Stimulated activated CD4-positive, alpha-beta T cell treated with anti-CD3 and anti-CD28 coated beads, TNF-alpha, amount 100 ng/mL, for 4 hours (primary cell): Measurements from ENCODE around the gene KCTD16.

ENCODE experiments used
- DNase-seq, 3 experiments: peaks; one replicate each; pipeline ENCODE4 v3.0.0-alpha.2; 2020; ENCODE audit warnings: low read depth in 3 of 3

KCTD16 gene

GRCh38 chr5:144403817-144404420 is 233.2 kb downstream of the KCTD16 start:
- no peak for DNase-seq

GRCh38 chr5:144404672-144405071 is 234.0 kb downstream of the KCTD16 start:
- DNase-seq, result no peak

- DNase-seq, result no peak
Observed at GRCh38 chr5:144405991-144406390, 235.3 kb downstream of the KCTD16 start.

DNA sequence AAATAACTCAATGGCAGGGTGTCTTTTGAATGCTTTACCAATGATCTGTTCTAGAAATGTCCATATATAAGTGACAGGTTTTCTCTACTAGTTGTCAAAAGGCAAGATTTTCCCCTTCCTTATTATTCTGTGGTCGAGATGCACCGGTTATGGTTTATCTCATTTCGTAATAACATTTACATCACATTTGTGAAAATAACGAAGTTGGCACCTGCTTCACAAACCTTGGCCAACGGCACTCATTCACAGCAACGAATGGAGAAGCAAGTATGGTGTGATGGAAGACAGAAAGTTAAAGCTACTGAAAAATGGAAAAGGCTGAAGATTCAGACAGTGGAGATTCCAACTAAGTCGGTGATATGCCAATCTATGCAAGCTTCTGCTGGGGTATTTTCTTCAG is 235.8 kb downstream of the KCTD16 start:
- no peak for DNase-seq

DNA sequence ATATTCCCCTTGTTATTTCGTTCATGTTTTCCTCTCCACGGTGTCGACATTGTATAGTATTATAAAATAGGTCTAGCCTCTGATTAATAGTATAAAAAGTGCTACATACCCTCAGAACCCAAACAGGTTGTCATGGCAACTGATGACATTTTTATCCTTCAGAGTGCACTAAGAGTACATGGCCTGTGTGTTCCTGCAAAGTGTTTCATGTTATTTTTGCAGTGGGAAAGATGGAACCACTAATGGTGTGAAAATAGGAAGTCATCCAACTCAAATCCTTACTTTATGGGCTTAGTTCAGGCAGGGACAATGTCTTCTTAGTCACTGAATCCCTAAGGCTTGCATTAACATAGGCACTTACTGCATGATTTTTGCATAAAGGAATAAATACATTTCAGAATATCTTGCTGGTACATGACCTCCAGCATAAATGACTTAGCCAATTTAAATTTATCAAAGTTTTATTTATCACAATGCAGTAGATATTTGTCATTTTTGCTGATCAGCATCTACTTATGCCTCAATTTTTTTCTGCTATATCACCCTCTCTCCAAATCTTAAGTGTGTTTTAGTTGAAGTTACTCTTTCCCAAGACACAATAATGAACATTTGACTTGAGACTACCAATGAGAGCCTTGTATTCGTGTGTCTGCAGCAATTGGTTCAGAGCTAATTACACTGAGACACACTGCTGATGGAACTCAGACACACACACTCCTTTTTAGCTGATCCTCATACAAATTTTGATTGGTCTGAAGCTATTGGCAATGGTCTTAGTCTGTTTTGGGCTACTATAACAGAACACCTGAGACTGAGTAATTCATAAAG is 243.7 kb downstream of the KCTD16 start:
- DNase-seq, result no peak

DNA sequence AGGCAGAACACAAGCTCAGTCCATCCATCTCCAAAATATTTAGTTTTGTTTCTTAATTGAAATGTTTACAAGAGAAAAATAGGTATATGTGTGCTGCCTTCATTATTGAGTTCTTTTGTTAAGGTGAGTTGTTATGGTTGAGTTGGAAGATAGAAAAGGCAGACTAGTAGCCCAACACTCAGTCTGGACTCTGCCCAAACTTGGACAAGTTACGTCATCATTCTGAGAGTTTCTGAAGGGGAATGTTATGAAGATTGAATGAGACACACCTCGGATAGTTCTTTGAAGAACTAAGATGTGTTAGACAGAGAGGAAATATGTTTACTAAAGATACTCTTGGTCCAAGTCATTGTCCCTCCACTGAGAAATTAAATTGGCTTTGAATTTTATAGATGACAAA is 245.5 kb downstream of the KCTD16 start:
- DNase-seq, result no peak

DNA sequence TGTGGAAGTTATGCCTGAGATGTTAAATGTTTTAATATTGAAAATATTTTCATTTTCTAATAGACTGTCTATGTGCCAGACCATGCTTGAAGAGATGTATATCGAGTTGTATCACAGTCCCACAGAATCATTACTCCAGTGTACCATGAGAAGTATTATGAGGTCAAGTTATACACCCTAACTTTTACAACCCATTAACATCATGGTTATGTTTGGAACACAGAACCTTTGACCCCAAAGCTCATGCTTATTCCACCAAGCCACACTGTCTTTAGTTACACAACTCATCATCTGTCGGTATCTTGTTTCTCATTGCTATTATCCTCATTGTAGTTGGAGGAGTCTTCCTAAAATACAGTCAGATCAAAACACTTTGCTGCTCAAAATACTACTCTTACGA is 248.0 kb downstream of the KCTD16 start:
- DNase-seq, result no peak

GRCh38 chr5:144421411-144421810 is 250.7 kb downstream of the KCTD16 start:
- no peak for DNase-seq

GRCh38 chr5:144422018-144422727 is 251.5 kb downstream of the KCTD16 start:
- no peak for DNase-seq

DNA sequence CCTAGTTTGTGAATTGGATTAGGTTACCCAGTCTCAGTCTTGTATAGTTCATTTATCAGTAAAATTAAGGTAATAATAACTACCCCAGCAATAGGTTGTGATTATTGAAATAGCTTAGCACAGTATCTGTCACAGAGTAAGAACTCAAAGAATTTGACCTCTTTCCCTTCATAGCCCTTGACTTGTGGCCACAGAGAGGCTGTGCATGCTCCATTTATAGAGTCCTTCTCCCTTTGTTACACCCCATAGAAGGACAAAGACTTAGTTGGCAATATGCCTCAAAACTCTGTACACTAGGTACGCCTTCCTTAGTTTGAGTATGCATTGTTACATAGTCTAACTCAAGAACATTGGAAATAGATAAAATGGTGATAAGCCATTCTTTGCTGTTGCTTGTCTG is 257.2 kb downstream of the KCTD16 start:
- no peak for DNase-seq

DNA sequence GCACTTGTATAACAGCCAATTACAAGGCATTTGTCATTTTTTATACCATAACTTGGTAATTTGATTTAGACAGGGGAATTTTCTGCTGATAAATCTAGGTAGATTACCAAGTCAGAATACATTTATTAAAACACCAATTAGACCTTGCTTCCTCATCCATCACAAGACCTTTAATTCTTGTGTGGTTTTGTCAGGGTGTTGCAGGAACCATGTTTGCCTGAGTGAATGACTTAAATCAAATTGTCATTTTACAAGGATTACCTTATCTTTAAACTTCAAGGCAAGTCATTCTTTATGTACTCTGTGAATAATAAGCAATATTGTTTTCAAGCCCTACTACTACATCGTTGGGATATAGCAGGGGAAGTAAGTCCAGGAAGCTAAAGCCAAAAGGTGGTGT is 257.7 kb downstream of the KCTD16 start:
- DNase-seq, result no peak

GRCh38 chr5:144429405-144429804 is 258.7 kb downstream of the KCTD16 start:
- DNase-seq, result no peak

- no peak for DNase-seq
Observed at GRCh38 chr5:144429905-144430304, 259.2 kb downstream of the KCTD16 start.

DNA sequence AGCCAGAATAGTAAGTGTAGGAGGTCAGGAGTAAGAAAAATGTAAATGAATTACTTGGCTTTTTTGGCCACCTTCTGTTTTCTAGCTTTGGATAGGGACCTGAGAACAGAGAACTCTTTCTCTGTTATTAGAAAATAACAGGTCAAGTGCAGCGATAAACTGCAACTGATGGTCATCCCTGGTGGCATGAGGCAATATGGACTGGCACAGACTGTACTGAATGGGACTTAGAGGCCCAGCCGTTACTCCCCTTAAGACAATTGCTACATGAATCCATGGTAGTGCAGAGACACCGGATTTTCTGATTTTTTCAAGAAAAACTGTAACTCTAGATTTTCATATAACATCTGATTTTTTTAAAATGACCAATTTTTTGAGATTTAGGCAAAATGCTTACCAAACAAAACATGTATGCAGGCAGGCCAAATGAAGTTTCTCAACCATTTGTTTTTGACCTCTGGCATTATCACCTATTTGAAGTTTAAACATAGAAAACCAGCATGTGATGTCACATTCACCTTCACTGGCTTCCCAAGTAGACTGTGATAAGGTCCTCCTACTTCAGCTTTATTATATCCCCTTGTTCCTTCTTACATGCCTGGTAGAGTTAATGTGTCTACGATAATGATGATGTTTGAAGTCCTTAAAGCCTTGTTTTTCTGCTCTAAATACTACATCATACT is 262.6 kb downstream of the KCTD16 start:
- no peak for DNase-seq

- no peak for DNase-seq
Observed at GRCh38 chr5:144433893-144434292, 263.2 kb downstream of the KCTD16 start.

DNA sequence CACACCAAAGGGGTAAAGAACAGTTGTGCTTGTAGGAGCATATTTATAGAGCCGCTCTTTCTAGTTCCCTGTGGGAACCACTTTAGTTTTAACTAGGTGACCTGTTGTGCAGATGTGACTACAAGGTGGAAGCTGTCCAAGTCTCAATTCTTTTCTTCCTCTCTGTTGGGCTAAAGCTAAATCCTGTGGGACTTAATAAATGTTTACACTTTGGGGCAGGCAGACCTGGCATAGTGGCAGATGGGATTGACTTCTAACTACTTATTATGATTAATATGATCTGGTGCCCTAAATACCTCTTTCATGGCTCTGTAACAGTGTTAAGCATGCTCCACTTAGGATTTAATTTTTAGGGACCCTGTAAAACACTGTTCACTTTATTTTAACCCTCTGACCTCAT is 265.3 kb downstream of the KCTD16 start:
- DNase-seq, result no peak

GRCh38 chr5:144438237-144438636 is 267.6 kb downstream of the KCTD16 start:
- DNase-seq, result no peak

GRCh38 chr5:144448457-144448856 is 277.8 kb downstream of the KCTD16 start:
- DNase-seq, result no peak

DNA sequence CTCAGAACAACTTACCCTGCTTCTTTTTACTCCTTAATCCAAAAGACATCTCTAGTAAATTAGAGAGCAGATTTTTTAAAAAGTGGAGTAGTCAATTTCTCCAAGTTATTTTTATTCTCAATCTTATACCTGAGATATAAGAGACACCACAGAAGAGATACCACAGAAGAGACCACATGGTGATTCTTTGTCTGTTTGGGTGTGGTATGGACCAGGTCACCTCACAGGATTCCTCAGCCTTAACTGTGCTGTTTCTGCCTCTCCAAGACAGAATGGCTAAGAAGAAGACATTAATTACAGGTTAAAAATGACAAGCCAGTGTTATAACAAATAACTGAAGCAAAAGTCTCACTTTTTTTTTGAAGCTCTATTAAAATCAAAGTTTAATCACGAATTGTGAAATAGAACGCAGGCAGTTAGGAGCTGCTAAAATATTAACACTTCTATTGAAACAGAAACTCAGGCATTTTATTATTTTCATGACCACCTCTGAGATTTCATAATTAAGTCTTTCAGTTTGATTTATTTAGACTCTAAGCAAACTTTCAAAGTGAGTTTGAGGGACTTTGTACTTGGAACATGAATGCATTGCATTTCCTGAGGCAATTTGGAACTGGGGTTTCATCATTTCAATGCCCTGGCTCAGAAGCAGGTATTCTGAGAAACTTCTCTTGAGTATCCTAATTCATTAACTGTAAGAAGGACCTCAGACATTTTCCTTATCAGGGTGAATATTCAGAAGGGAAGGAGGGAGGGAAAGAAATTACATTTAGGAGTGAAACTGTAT is 280.7 kb downstream of the KCTD16 start:
- DNase-seq, result no peak

DNA sequence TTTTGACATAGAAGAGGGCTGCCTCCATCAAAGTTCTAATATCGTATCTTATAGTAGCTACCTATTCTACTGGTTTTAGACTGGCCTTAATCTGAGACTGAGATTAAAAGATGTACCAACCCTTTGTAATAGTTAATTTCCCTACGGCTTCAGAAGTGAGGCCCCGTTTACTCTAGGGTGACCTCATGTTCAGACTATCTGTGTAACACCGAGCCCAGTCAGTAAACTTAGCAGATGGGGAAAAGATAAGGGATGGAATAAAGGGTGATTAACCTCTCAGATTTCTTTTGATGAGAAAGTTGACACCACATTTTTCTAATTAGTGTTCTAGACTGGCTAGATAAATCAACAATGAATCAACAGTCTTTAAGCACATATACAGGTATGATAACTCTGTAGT is 283.1 kb downstream of the KCTD16 start:
- DNase-seq, result no peak

GRCh38 chr5:144457160-144457559 is 286.5 kb downstream of the KCTD16 start:
- DNase-seq, result no peak

- no peak for DNase-seq
Observed at GRCh38 chr5:144458216-144458615, 287.5 kb downstream of the KCTD16 start.
